ENCODE data around the gene KIF13A. TPM values are rescaled to one million over a fixed set of nuclear protein-coding genes. Genes with fewer than 3 reads are reported as not detected.

Gene KIF13A
- total and polyA plus RNA-seq, 9 of the 15 experiments (the other 6 are each of a cell fraction or from before 2014, with no cell fraction given), result 3.6 to 44.3 (median 29.7) TPM

GRCh38 chr6:17962436-17963031, 24.9 kb downstream of the KIF13A start (continued):
- TF ChIP-seq ZBTB40 (IDR thresholded peaks at IDR 0.05) (peak; percentile 70), ZBTB40 (CRISPR knock-in tag; IDR thresholded peaks at IDR 0.05) (no peak), GTF3C2 (IDR thresholded peaks at IDR 0.05; ENCODE audit: borderline replicate concordance, extremely low read depth, insufficient read length) (no peak), HMGN3 (IDR thresholded peaks at IDR 0.05; ENCODE audit: borderline replicate concordance, extremely low read depth, insufficient read length, low read depth, low read length) (peak; percentile 94), KAT7 (CRISPR knock-in tag; IDR thresholded peaks at IDR 0.05; ENCODE audit: borderline replicate concordance) (peak; percentile 80; the same call in 1 of the 2 replicates), SUPT5H (IDR thresholded peaks at IDR 0.05) (no peak), ARNT (IDR thresholded peaks at IDR 0.05) (peak in 1 of 2 experiments; percentile 95), JUN (IDR thresholded peaks at IDR 0.05; ENCODE audit: borderline replicate concordance, low read depth, low read length) (peak; percentile 55; the same call in 1 of the 2 replicates), JUN (CRISPR knock-in tag; IDR thresholded peaks at IDR 0.05; ENCODE audit: borderline replicate concordance) (no peak), ZNF174 (CRISPR knock-in tag; IDR thresholded peaks at IDR 0.05) (no peak), ZNF75A (CRISPR knock-in tag; IDR thresholded peaks at IDR 0.05) (no peak), EP400 (IDR thresholded peaks at IDR 0.05) (peak; percentile 68), GATAD2A (IDR thresholded peaks at IDR 0.05) (peak; percentile 11; the same call in 1 of the 2 replicates), ESRRA (IDR thresholded peaks at IDR 0.05; ENCODE audit: borderline replicate concordance, low read depth) (peak; percentile 95; the same call in 1 of the 2 replicates), XRCC4 (IDR thresholded peaks at IDR 0.05; ENCODE audit: extremely low read depth, insufficient read depth, insufficient read length) (no peak), ZFP30 (CRISPR knock-in tag; IDR thresholded peaks at IDR 0.05; ENCODE audit: borderline replicate concordance) (no peak), ETV5 (CRISPR knock-in tag; IDR thresholded peaks at IDR 0.05; ENCODE audit: low read depth) (peak; percentile 96)
